GM12892 (cell line): ENCODE results near the gene PCDHB2.

Source experiments
- POLR2A ChIP-seq: IDR thresholded peaks from 2 replicates; pipeline ENCODE4 v1.6.1; 2011; ENCODE audit warnings: low read depth, low read length, control low read depth
- POLR2AphosphoS5 ChIP-seq: IDR thresholded peaks from 2 replicates; pipeline ENCODE4 v1.6.1; 2011; ENCODE audit warnings: low read depth, low read length, control low read depth
- TAF1 ChIP-seq: IDR thresholded peaks from 2 replicates; pipeline ENCODE4 v1.6.1; 2011; ENCODE audit warnings: low read depth, mild to moderate bottlenecking, control low read depth, low read length, borderline replicate concordance

- TF ChIP-seq POLR2AphosphoS5 (no peak), POLR2A (no peak), TAF1 (no peak)
These were observed 43.5 kb upstream of the PCDHB2 start, which contains the start of gene PCDHB1 for GRCh38 chr5:141050622-141051520.
